GM19043 (cell line): ENCODE measurements around the gene NIPSNAP2.
"Not testable (repeated sequence)": the region's sequence is repeated elsewhere in the genome, so short reads cannot be mapped to it uniquely, and the experiment has no call there.

ENCODE experiments used
- ATAC-seq: cut with Tn5 transposase; IDR thresholded peaks from one replicate; pipeline ENCODE4 v1.9.1; 2021; ENCODE audit warnings: low read depth; ENCODE audit not compliant: unreplicated experiment

Gene NIPSNAP2

GRCh38 chr7:56045758-56046157, 81.4 kb downstream of the NIPSNAP2 start:
- ATAC-seq: not testable (repeated sequence)

DNA sequence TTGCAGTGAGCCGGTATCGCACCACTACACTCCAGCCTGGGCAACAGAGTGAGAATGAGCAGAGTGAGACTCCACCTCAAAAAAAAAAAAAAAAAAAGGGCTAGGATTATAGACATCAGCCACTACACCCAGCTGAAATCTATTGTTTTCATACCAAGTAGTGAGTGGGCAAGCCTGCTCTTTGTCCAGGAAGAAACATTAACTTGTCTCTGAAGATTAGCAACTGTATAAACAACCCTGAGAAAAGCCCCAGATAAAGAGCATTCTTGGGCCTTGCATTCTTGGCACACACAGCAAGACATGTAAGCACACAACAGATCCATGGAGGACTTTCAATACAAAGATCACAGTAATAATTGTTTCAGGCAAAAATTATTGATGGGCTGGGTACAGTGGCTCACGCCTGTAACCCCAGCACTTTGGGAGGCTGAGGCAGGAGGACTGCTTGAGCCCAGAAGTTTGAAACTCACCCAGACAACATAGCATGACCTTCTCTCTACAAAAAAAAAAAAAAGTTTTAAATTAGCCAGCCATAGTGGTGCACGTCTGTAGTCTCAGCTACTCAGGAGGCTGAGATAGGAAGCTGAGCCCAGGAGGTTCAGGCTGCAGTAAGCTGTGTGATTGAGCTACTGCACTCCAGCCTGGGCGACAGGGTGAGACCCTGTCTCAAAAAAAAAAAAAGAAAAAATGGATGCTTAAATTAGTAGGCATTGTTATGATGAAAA, 82.5 kb downstream of the NIPSNAP2 start:
- no peak for ATAC-seq

GRCh38 chr7:56047446-56048116, 83.2 kb downstream of the NIPSNAP2 start:
- not testable (repeated sequence) for ATAC-seq

DNA sequence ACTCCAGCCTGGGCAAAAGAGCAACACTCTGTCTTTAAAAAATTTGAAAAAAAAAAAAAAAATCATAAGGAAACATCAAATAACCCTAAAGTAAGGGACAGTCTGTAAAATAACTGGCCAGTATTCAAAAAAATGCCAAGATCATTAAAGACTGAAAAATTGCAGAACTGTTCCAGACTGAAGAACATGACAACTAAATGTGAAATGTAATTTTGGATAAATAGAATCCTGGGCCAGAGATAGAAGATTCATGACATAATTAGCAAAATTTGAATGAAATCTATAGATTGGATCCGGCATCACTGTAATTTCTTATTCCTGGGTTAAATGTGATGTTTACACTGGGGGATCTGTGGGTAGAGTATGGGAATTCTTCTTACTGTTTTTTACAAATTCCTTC, 83.9 kb downstream of the NIPSNAP2 start:
- no peak for ATAC-seq

- not testable (repeated sequence) for ATAC-seq
Measured at GRCh38 chr7:56048763-56049162, 84.4 kb downstream of the NIPSNAP2 start.
